ENCODE measurements around the gene TMEM178B.

GRCh38 chr7:141320287-141320686, 246.4 kb downstream of the TMEM178B start:
- no peak for TF ChIP-seq CTCF (conservative IDR thresholded peaks at IDR 0.05 in 1 of 2, IDR thresholded peaks at IDR 0.05 in 1 of 2; ENCODE audit: extremely low read depth in 1 of 2, insufficient read depth in 1 of 2, low read depth in 1 of 2, low read length in 2 of 2)
- TF ChIP-seq EZH2 (IDR thresholded peaks at IDR 0.05; ENCODE audit: borderline replicate concordance, low read length): no peak
